GM21529 (cell line): ENCODE data around the gene DNASE2B.
"Not testable (repeated sequence)": the region's sequence is repeated elsewhere in the genome, so short reads cannot be mapped to it uniquely, and the experiment has no call there.

Source experiments
- ATAC-seq: cut with Tn5 transposase; IDR thresholded peaks from one replicate; pipeline ENCODE4 v1.9.1; 2021; ENCODE audit not compliant: unreplicated experiment

DNASE2B gene

GRCh38 chr1:84412316-84412942 is 14.1 kb downstream of the DNASE2B start:
- no peak for ATAC-seq

GRCh38 chr1:84415396-84415795 is 17.1 kb downstream of the DNASE2B start:
- no peak for ATAC-seq

- no peak for ATAC-seq
These were observed 24.6 kb downstream of the DNASE2B start for GRCh38 chr1:84422909-84423308.

GRCh38 chr1:84424513-84425149 is 26.3 kb downstream of the DNASE2B start:
- no peak for ATAC-seq

- ATAC-seq = no peak
These were observed 27.0 kb downstream of the DNASE2B start for GRCh38 chr1:84425150-84425896.

GRCh38 chr1:84426376-84426775 is 28.1 kb downstream of the DNASE2B start:
- no peak for ATAC-seq

GRCh38 chr1:84427250-84428188 is 29.2 kb downstream of the DNASE2B start:
- no peak for ATAC-seq

GRCh38 chr1:84428235-84428634 is 30.0 kb downstream of the DNASE2B start:
- no peak for ATAC-seq

- no peak for ATAC-seq
These were observed 30.9 kb downstream of the DNASE2B start for GRCh38 chr1:84429231-84429630.

- no peak for ATAC-seq
These were observed 32.3 kb downstream of the DNASE2B start for GRCh38 chr1:84430546-84430945.

- peak; percentile 69 for ATAC-seq
These were observed 35.2 kb downstream of the DNASE2B start for GRCh38 chr1:84433258-84434080.

- ATAC-seq = no peak
These were observed 35.9 kb downstream of the DNASE2B start for GRCh38 chr1:84434081-84434769.

GRCh38 chr1:84434801-84435549 is 36.7 kb downstream of the DNASE2B start:
- ATAC-seq = no peak

GRCh38 chr1:84436876-84437655 is 38.8 kb downstream of the DNASE2B start:
- peak; percentile 39 for ATAC-seq

- peak; percentile 97 for ATAC-seq
These were observed 44.0 kb downstream of the DNASE2B start for GRCh38 chr1:84442256-84442655.

- ATAC-seq = not testable (repeated sequence)
These were observed 44.7 kb downstream of the DNASE2B start for GRCh38 chr1:84442747-84443646.

- not testable (repeated sequence) for ATAC-seq
These were observed 50.4 kb downstream of the DNASE2B start for GRCh38 chr1:84448704-84449103.
